HG03521 (cell line): ENCODE results near the gene FARS2.
A peak's percentile ranks its signal among the peaks of the same experiment; 100 is the strongest.
"Not testable (repeated sequence)": the region's sequence is repeated elsewhere in the genome, so short reads cannot be mapped to it uniquely, and the experiment has no call there.

Experiments used
- ATAC-seq: cut with Tn5 transposase; IDR thresholded peaks from one replicate; pipeline ENCODE4 v1.9.1; 2021; ENCODE audit warnings: mild to moderate bottlenecking, moderate library complexity; ENCODE audit not compliant: unreplicated experiment

Gene FARS2

GRCh38 chr6:5563086-5563485, 301.8 kb downstream of the FARS2 start:
- no peak for ATAC-seq

- ATAC-seq: not testable (repeated sequence)
Observed at GRCh38 chr6:5564746-5565145, 303.4 kb downstream of the FARS2 start.

GRCh38 chr6:5565971-5566370, 304.7 kb downstream of the FARS2 start:
- ATAC-seq: no peak

- peak; percentile 44 for ATAC-seq
Observed at GRCh38 chr6:5566718-5567117, 305.4 kb downstream of the FARS2 start.

GRCh38 chr6:5567352-5567751, 306.0 kb downstream of the FARS2 start:
- peak; percentile 58 for ATAC-seq

- peak; percentile 18 for ATAC-seq
Observed at GRCh38 chr6:5567890-5568289, 306.6 kb downstream of the FARS2 start.

GRCh38 chr6:5569491-5569890, 308.2 kb downstream of the FARS2 start:
- ATAC-seq: no peak

GRCh38 chr6:5570641-5571040, 309.3 kb downstream of the FARS2 start:
- no peak for ATAC-seq

- ATAC-seq: no peak
Observed at GRCh38 chr6:5580736-5581581, 319.6 kb downstream of the FARS2 start.

GRCh38 chr6:5582762-5583161, 321.4 kb downstream of the FARS2 start:
- ATAC-seq: no peak

- ATAC-seq: no peak
Observed at GRCh38 chr6:5583528-5583927, 322.2 kb downstream of the FARS2 start.

GRCh38 chr6:5584078-5584482, 322.8 kb downstream of the FARS2 start:
- no peak for ATAC-seq

GRCh38 chr6:5587648-5588047, 326.3 kb downstream of the FARS2 start:
- ATAC-seq: no peak

GRCh38 chr6:5589422-5590141, 328.3 kb downstream of the FARS2 start:
- no peak for ATAC-seq

GRCh38 chr6:5590187-5590586, 328.9 kb downstream of the FARS2 start:
- ATAC-seq: no peak

GRCh38 chr6:5592886-5593519, 331.7 kb downstream of the FARS2 start:
- ATAC-seq: no peak

- no peak for ATAC-seq
Observed at GRCh38 chr6:5595184-5595583, 333.9 kb downstream of the FARS2 start.

- no peak for ATAC-seq
Observed at GRCh38 chr6:5597413-5597812, 336.1 kb downstream of the FARS2 start.

GRCh38 chr6:5598123-5598522, 336.8 kb downstream of the FARS2 start:
- no peak for ATAC-seq

GRCh38 chr6:5599127-5599526, 337.8 kb downstream of the FARS2 start:
- ATAC-seq: no peak

- ATAC-seq: no peak
Observed at GRCh38 chr6:5605937-5606336, 344.6 kb downstream of the FARS2 start.

- no peak for ATAC-seq
Observed at GRCh38 chr6:5606546-5606945, 345.2 kb downstream of the FARS2 start.
